Natural killer cell (primary cell): ENCODE measurements around the gene ACTR10. TPM values are rescaled to one million over a fixed set of nuclear protein-coding genes. Genes with fewer than 3 reads are reported as not detected.
A peak's percentile ranks its signal among the peaks of the same experiment; 100 is the strongest.

Source experiments
- ATAC-seq, 3 donors: fragments of 150-1000 bp in 2 of 3; fragments of 200-7000 bp in 1 of 3; cut with Tn5 transposase; 1 replicate in 1 of 3; 2 replicates in 2 of 3; pipeline ENCODE4 v1.10.0; 2021; ENCODE audit warnings: mild to moderate bottlenecking in 2 of 3, moderate library complexity in 2 of 3
- DNase-seq, 2 donors: peaks; one replicate each; pipeline versions ENCODE4 v3.0.0 to v3.0.0-alpha.2; 2013 to 2021; ENCODE audit warnings: mixed read lengths in 1 of 2
- H3K27ac ChIP-seq: one replicate; pipeline ENCODE4 v1.5.1; 2013; ENCODE audit warnings: mild to moderate bottlenecking, low read length
- H3K27me3 ChIP-seq: one replicate; pipeline ENCODE4 v1.6.1; 2013; ENCODE audit warnings: low read length; ENCODE audit not compliant: control insufficient read depth, insufficient read depth
- H3K36me3 ChIP-seq: one replicate; pipeline ENCODE4 v1.6.1; 2013; ENCODE audit warnings: low read length; ENCODE audit not compliant: control insufficient read depth, insufficient read depth
- H3K4me1 ChIP-seq: one replicate; pipeline ENCODE4 v1.6.1; 2013; ENCODE audit warnings: low read length; ENCODE audit not compliant: control insufficient read depth, insufficient read depth
- H3K4me3 ChIP-seq: one replicate; pipeline ENCODE4 v1.5.1; 2013; ENCODE audit warnings: low read length
- H3K9me3 ChIP-seq: one replicate; pipeline ENCODE4 v1.6.1; 2013; ENCODE audit warnings: low read length; ENCODE audit not compliant: control insufficient read depth, insufficient read depth
- H3K27ac Mint-ChIP-seq, 2 donors: one replicate each; pipeline ENCODE4 v1.8.0; 2022; ENCODE audit warnings: mild to moderate bottlenecking in 2 of 2, mixed read lengths in 2 of 2, moderate library complexity in 1 of 2
- H3K27me3 Mint-ChIP-seq, 2 donors: one replicate each; pipeline ENCODE4 v1.8.0; 2022; ENCODE audit warnings: low read depth in 2 of 2, mixed read lengths in 2 of 2
- H3K36me3 Mint-ChIP-seq: one replicate; pipeline ENCODE4 v1.8.0; 2022; ENCODE audit warnings: mixed read lengths
- H3K4me1 Mint-ChIP-seq, 2 donors: one replicate each; pipeline ENCODE4 v1.8.0; 2022; ENCODE audit warnings: mixed read lengths in 2 of 2
- H3K4me3 Mint-ChIP-seq: one replicate; pipeline ENCODE4 v1.8.0; 2022; ENCODE audit warnings: mild to moderate bottlenecking, moderate library complexity, mixed read lengths
- H3K9me3 Mint-ChIP-seq, 2 donors: one replicate each; pipeline ENCODE4 v1.8.0; 2022; ENCODE audit warnings: mixed read lengths in 2 of 2
- CTCF ChIP-seq: fragments of 200-600 bp; IDR thresholded peaks from one replicate; pipeline ENCODE4 v1.8.0; 2022; ENCODE audit warnings: antibody characterized with exemption
- WGBS: methylation state at CpG from one replicate; pipeline ENCODE4 v1.1.7; 2013; ENCODE audit warnings: missing lambda C conversion rate; ENCODE audit not compliant: insufficient coverage; 5-methylcytosine and 5-hydroxymethylcytosine counted together
- intact Hi-C: fragments of 100-400 bp; cut with micrococcal nuclease; formaldehyde crosslinking; loops from one replicate; pipeline ENCODE4 v1.14.2; 2022
- total RNA-seq, 4 donors: library from RNA; stranded (reverse); fragments of 120-200 nt in 1 of 4; gene quantifications; one replicate each; pipeline versions ENCODE4 v1.2.3 to v1.2.4, GENCODE V29; 2013 to 2022

ACTR10 gene
- total RNA-seq, 3 donors from 2014 or later (not counting 1 experiment from before 2014, with no cell fraction given) = 58.0 to 61.0 (median 60.7) TPM

DNA sequence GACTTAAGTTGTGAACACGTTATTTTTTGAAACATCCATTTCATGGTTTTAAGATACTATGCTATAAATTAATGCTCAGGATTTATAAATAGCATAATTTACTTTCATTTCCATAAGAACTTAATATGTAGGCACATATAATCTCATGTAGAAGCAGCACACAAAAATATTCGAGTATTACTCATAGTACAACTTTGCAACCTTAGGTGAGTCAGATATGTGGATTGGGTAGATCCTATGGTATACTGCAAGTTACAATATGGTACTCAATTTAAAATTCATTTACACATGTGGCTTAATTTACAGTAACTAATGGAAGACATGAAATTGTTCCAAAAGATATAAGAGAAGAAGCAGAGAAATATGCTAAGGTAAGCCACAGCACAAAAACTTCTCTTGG lies 70.7 kb downstream of the ACTR10 start:
- Mint-ChIP-seq H3K9me3 (no peaks in the 10 kb centered on the region), H3K27ac (peak overlapping the region in 1 of 2 donors; percentile 63), H3K4me3 (no peak overlapping the region), H3K4me1 (peaks cover 26 to 28% of the 10 kb centered on the region in 2 donors), H3K27me3 (no peaks in the 10 kb centered on the region), H3K36me3 (no peaks in the 10 kb centered on the region)
- Histone ChIP-seq H3K4me3 (no peak overlapping the region), H3K27me3 (no peaks in the 10 kb centered on the region), H3K9me3 (no peaks in the 10 kb centered on the region), H3K4me1 (peaks cover 6% of the 10 kb centered on the region), H3K36me3 (peaks cover 78% of the 10 kb centered on the region), H3K27ac (no peak overlapping the region)
- DNase-seq (no peak), ATAC-seq (no peak)
- TF ChIP-seq CTCF = no peak
- WGBS = no CpG with 5 or more reads among the region's 2 CpGs
- intact Hi-C loops = no loop called here

DNA sequence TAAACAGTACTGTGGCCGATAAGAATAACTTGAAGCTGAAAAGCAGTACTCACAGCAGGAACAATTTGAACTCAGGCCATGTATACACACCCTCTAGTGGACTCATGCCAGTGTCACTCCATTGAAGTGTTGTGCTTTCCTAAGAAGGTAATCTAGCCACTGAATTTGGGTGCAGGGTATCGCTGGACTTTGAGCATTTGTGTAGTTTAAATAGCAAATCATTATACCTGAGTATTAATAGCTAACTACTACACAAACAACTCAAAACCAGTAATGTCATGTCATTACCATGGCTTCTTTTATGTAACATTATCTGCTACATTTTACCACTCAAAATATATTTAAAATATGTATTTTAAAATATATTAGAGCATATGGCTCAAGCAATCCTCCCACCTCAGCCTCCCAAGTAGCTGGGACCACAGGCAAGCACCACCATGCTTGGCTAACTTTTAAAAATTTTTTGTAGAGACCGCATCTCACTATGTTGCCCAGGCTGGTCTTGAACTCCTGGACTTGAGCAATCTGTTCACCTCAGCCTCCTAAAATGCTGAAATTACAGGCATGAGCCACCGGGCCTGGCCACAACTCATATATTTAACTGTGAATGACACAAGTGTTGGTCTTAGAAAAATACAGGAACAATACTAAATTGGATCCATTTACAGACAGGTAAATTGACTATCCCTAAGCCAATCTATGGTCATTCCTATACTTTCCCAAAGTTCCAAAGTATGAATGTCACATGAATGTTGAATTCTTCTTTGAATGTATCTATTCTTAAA lies 72.8 kb downstream of the ACTR10 start:
- Mint-ChIP-seq H3K4me3 (no peak overlapping the region), H3K9me3 (no peaks in the 10 kb centered on the region), H3K27me3 (no peaks in the 10 kb centered on the region), H3K36me3 (no peaks in the 10 kb centered on the region), H3K4me1 (peaks cover 28 to 40% of the 10 kb centered on the region in 2 donors), H3K27ac (peak overlapping the region; percentile 22 to 64)
- no peak overlapping the region for H3K4me3 ChIP-seq
- H3K27ac ChIP-seq = no peak overlapping the region
- no peak for TF ChIP-seq CTCF
- ATAC-seq (no peak), DNase-seq (peak in 1 of 2 donors; percentile 25)
- peaks cover 71% of the 10 kb centered on the region for H3K36me3 ChIP-seq
- intact Hi-C loops = no loop called here
- peaks cover 6% of the 10 kb centered on the region for H3K4me1 ChIP-seq
- H3K27me3 ChIP-seq = no peaks in the 10 kb centered on the region
- WGBS = 98% methylated on average over 3 of the region's 4 CpGs
- H3K9me3 ChIP-seq = no peaks in the 10 kb centered on the region

DNA sequence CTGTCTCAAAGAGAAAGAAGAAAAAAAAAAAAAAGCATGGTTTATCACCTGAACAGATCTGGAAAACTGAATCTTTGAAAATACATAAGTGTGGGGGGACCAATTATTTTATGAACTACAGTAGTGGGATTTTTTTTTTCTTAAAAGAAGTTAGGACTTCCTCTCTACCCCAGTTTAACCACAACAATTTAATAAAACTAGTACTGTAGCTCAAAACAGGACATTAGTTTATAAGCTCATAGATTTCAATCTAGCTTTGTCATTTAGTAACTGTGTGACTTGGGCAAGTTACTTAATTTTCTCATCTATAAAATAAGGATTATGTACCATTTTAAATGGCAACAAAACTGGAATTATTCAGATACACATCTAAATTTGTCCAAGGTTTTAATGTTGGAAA lies 74.9 kb downstream of the ACTR10 start:
- DNase-seq (no peak), ATAC-seq (no peak)
- intact Hi-C loops = no loop called here
- peaks cover 36 to 46% of the 10 kb centered on the region in 2 donors for H3K4me1 Mint-ChIP-seq
- H3K27me3 Mint-ChIP-seq = no peaks in the 10 kb centered on the region
- TF ChIP-seq CTCF = no peak
- H3K27ac ChIP-seq = no peak overlapping the region
- H3K36me3 ChIP-seq = peaks cover 66% of the 10 kb centered on the region
- H3K27ac Mint-ChIP-seq = peak overlapping the region; percentile 84 to 90
- H3K36me3 Mint-ChIP-seq = no peaks in the 10 kb centered on the region
- no peaks in the 10 kb centered on the region for H3K27me3 ChIP-seq
- no peak overlapping the region for H3K4me3 ChIP-seq
- no peaks in the 10 kb centered on the region for H3K9me3 ChIP-seq
- H3K4me1 ChIP-seq = peaks cover 6% of the 10 kb centered on the region
- H3K9me3 Mint-ChIP-seq = no peaks in the 10 kb centered on the region
- peak overlapping the region; percentile 74 for H3K4me3 Mint-ChIP-seq
